Measurements from ENCODE around the gene SELENOI. TPM values are rescaled to one million over a fixed set of nuclear protein-coding genes. Genes with fewer than 3 reads are reported as not detected.

The SELENOI gene
- total and polyA plus RNA-seq, 2 donors (not counting 3 experiments of a cell fraction or from before 2014, with no cell fraction given) = 10.8 to 25.3 TPM

GRCh38 chr2:26438926-26439325 lies 93.0 kb downstream of the SELENOI start:
- intact Hi-C loops (cut with micrococcal nuclease) (no loop called here), dilution Hi-C loops (cut with MboI; ENCODE audit: extremely low pct_ligation_motif_present, low sequenced_read_pairs) (no loop called here)
- Histone ChIP-seq H3K27me3 (ENCODE audit: control insufficient read depth in 2 of 2, insufficient read depth in 2 of 2, low read length in 2 of 2) (peaks cover 0 to 11% of the 10 kb centered on the region in 2 experiments), H3K79me2 (ENCODE audit: control insufficient read depth, insufficient read depth, low read length) (no peaks in the 10 kb centered on the region), H3K9ac (replicated peaks; ENCODE audit: extremely low read depth, insufficient read depth, low read length) (no peak overlapping the region), H3K4me1 (ENCODE audit: control insufficient read depth, extremely low read depth, insufficient read depth, low read length) (no peaks in the 10 kb centered on the region), H3K4me2 (ENCODE audit: insufficient read depth, low read length) (no peak overlapping the region), H4K20me1 (replicated peaks; ENCODE audit: control insufficient read depth, extremely low read depth, insufficient read depth, low read length) (no peaks in the 10 kb centered on the region), H2AFZ (ENCODE audit: low read depth, low read length) (no peak overlapping the region), H3K9me3 (replicated peaks; ENCODE audit: control insufficient read depth, insufficient read depth, low read length) (no peaks in the 10 kb centered on the region), H3K9me1 (replicated peaks; ENCODE audit: control insufficient read depth, extremely low read depth, insufficient read depth, low read length) (no peaks in the 10 kb centered on the region), H3K27ac (ENCODE audit: insufficient read depth, low read depth, low read length) (no peak overlapping the region), H3K36me3 (ENCODE audit: control insufficient read depth in 2 of 2, extremely low read depth in 1 of 2, insufficient read depth in 2 of 2, low read length in 2 of 2) (no peaks in the 10 kb centered on the region), H3K4me3 (replicated peaks in 1 of 3; ENCODE audit: insufficient read depth in 1 of 3, low read depth in 1 of 3, low read length in 3 of 3) (no peak overlapping the region)
- POLR2A ChIA-PET = no interaction called here
- peak; percentile 21 for FAIRE-seq
- TF ChIP-seq POLR2AphosphoS5 (IDR thresholded peaks at IDR 0.05; ENCODE audit: insufficient read depth, low read depth, low read length) (no peak), EZH2 (IDR thresholded peaks at IDR 0.05; ENCODE audit: borderline replicate concordance, low read depth, low read length, severe bottlenecking) (no peak), MYC (IDR thresholded peaks at IDR 0.05; ENCODE audit: low read depth, low read length) (no peak), FOS (IDR thresholded peaks at IDR 0.05; ENCODE audit: borderline replicate concordance, insufficient read depth, low read length) (no peak), JUN (IDR thresholded peaks at IDR 0.05; ENCODE audit: borderline replicate concordance, insufficient read depth, insufficient read length, low read depth) (no peak)
- TF ChIP-seq, protein P1, sequence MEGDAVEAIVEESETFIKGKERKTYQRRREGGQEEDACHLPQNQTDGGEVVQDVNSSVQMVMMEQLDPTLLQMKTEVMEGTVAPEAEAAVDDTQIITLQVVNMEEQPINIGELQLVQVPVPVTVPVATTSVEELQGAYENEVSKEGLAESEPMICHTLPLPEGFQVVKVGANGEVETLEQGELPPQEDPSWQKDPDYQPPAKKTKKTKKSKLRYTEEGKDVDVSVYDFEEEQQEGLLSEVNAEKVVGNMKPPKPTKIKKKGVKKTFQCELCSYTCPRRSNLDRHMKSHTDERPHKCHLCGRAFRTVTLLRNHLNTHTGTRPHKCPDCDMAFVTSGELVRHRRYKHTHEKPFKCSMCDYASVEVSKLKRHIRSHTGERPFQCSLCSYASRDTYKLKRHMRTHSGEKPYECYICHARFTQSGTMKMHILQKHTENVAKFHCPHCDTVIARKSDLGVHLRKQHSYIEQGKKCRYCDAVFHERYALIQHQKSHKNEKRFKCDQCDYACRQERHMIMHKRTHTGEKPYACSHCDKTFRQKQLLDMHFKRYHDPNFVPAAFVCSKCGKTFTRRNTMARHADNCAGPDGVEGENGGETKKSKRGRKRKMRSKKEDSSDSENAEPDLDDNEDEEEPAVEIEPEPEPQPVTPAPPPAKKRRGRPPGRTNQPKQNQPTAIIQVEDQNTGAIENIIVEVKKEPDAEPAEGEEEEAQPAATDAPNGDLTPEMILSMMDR (IDR thresholded peaks at IDR 0.05; ENCODE audit: extremely low read depth in 1 of 2, insufficient read depth in 1 of 2, low read depth in 1 of 2, low read length in 2 of 2) = no peak
- TF ChIP-seq, protein P2, sequence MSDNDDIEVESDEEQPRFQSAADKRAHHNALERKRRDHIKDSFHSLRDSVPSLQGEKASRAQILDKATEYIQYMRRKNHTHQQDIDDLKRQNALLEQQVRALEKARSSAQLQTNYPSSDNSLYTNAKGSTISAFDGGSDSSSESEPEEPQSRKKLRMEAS (IDR thresholded peaks at IDR 0.05; ENCODE audit: insufficient read depth, insufficient read length) = no peak
- CTCF ChIA-PET = interaction anchor here (1.2 kb wide), 1 partner anchor 20 kb away, joined by 3 read pairs; no protein-coding TSS in a partner anchor
- DNase-seq (ENCODE audit: low read depth, low spot score) = no peak
- BruUV-seq (replicated peaks) = no TSS peak
